CD4-positive, alpha-beta T cell treated with Interleukin-2 at 100 ng/mL for 4 hours (primary cell): ENCODE results near the gene EOMES.
"Not testable (repeated sequence)": the region's sequence is repeated elsewhere in the genome, so short reads cannot be mapped to it uniquely, and the experiment has no call there.

Source experiments
- DNase-seq: peaks from one replicate; pipeline ENCODE4 v3.0.0-alpha.2; 2020; ENCODE audit warnings: low spot score

The EOMES gene

GRCh38 chr3:27721717-27722564 is at the start of gene EOMES:
Gene EOMES (minus strand): TSS chr3:27722323. CDS start chr3:27722294, 29 bp downstream.
- peak; percentile 78 for DNase-seq

- not testable (repeated sequence) for DNase-seq
Measured at GRCh38 chr3:27770384-27770783, 48.3 kb upstream of the EOMES start.

GRCh38 chr3:27767000-27767399 is 44.9 kb upstream of the EOMES start:
- no peak for DNase-seq

- DNase-seq = no peak
Measured at GRCh38 chr3:27758083-27758482, 36.0 kb upstream of the EOMES start.

GRCh38 chr3:27756877-27757276 is 34.8 kb upstream of the EOMES start:
- DNase-seq = no peak

- no peak for DNase-seq
Measured at GRCh38 chr3:27752926-27753325, 30.8 kb upstream of the EOMES start.

- no peak for DNase-seq
Measured at GRCh38 chr3:27749643-27750042, 27.5 kb upstream of the EOMES start.

GRCh38 chr3:27746838-27747237 is 24.7 kb upstream of the EOMES start:
- no peak for DNase-seq

GRCh38 chr3:27740854-27741253 is 18.7 kb upstream of the EOMES start:
- DNase-seq = no peak

GRCh38 chr3:27737091-27737490 is 15.0 kb upstream of the EOMES start:
- no peak for DNase-seq

- DNase-seq = no peak
Measured at GRCh38 chr3:27730774-27731659, 8.9 kb upstream of the EOMES start.

GRCh38 chr3:27729748-27730611 is 7.9 kb upstream of the EOMES start:
- no peak for DNase-seq

GRCh38 chr3:27729325-27729724 is 7.2 kb upstream of the EOMES start:
- no peak for DNase-seq

- no peak for DNase-seq
Measured at GRCh38 chr3:27728195-27729087, 6.3 kb upstream of the EOMES start.

GRCh38 chr3:27726240-27726639 is 4.1 kb upstream of the EOMES start:
- no peak for DNase-seq

- DNase-seq = no peak
Measured at GRCh38 chr3:27724459-27725197, 2.5 kb upstream of the EOMES start.

GRCh38 chr3:27723815-27724458 is 1.8 kb upstream of the EOMES start:
- DNase-seq = no peak

- DNase-seq = no peak
Measured at GRCh38 chr3:27723456-27723814, 1.3 kb upstream of the EOMES start.

- DNase-seq = no peak
Measured at GRCh38 chr3:27723001-27723445, 900 bp upstream of the EOMES start.
